Measurements from ENCODE around the gene SPRY4.

DNA sequence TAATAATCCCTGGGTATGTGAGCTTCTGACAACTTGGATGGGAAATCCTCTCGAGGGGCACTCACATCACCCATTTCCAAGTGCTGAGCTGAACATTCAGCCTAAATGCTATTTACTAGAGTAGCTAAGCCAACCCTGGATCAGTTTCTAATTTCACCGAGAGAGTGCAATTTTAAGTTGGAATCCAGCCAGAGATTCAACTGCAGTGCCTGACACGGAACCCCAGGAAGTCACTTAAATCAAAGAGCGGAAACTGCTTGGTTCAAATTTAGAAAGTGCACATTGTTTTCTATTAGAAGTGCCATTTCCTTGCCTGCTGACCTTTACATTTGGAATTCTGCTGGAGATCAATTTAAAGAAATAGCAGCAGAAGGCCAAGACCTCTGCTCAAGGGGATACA, 8.8 kb downstream of the SPRY4 start:
- TF ChIP-seq, protein P1, sequence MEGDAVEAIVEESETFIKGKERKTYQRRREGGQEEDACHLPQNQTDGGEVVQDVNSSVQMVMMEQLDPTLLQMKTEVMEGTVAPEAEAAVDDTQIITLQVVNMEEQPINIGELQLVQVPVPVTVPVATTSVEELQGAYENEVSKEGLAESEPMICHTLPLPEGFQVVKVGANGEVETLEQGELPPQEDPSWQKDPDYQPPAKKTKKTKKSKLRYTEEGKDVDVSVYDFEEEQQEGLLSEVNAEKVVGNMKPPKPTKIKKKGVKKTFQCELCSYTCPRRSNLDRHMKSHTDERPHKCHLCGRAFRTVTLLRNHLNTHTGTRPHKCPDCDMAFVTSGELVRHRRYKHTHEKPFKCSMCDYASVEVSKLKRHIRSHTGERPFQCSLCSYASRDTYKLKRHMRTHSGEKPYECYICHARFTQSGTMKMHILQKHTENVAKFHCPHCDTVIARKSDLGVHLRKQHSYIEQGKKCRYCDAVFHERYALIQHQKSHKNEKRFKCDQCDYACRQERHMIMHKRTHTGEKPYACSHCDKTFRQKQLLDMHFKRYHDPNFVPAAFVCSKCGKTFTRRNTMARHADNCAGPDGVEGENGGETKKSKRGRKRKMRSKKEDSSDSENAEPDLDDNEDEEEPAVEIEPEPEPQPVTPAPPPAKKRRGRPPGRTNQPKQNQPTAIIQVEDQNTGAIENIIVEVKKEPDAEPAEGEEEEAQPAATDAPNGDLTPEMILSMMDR (IDR thresholded peaks at IDR 0.05; ENCODE audit: insufficient read depth, low read length), result no peak
- TF ChIP-seq POLR2AphosphoS5 (IDR thresholded peaks at IDR 0.05; ENCODE audit: low read depth), result no peak
- TF ChIP-seq SPI1 (IDR thresholded peaks at IDR 0.05; ENCODE audit: borderline replicate concordance, low read depth), result no peak
- TF ChIP-seq GABPA (IDR thresholded peaks at IDR 0.05; ENCODE audit: low read depth), result no peak
